GM12892 (cell line): ENCODE measurements around the gene TXNDC5.

Experiments
- POLR2A ChIP-seq: IDR thresholded peaks from 2 replicates; pipeline ENCODE4 v1.6.1; 2011; ENCODE audit warnings: low read depth, low read length, control low read depth
- POLR2AphosphoS5 ChIP-seq: IDR thresholded peaks from 2 replicates; pipeline ENCODE4 v1.6.1; 2011; ENCODE audit warnings: low read depth, low read length, control low read depth

DNA sequence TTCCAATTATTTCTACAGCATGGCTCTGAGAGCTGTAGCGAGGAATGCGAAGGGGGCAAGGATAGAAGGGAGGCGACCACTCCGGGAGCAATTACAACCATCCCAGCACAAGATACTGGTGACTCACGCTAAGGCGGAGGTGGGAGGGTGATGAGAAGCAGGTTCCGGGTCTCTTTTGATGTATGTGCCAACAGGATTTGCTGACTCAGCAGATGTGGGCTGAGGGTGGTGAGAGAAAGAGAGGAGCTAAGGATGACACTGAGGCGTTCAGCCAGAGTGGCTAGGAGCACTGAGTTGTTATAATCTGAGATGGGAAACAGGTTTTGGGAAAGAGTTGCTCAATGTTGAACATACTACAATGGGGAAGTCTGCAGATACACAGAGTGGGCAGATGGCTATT is 9.3 kb upstream of the TXNDC5 start:
- no peak for TF ChIP-seq POLR2A
- no peak for TF ChIP-seq POLR2AphosphoS5
